Breast epithelium (tissue), 3 donors: ENCODE data around the gene GTF2E1.

Experiments
- POLR2AphosphoS5 ChIP-seq, 3 donors: sonication (generic); formaldehyde crosslinking; IDR thresholded peaks; one replicate each; pipeline ENCODE4 v1.6.1; 2017; ENCODE audit warnings: antibody characterized with exemption in 3 of 3
- TF ChIP-seq, protein P1 (sequence below), 3 donors: fragments of 450-650 bp; IDR thresholded peaks; one replicate each; pipeline ENCODE4 v1.5.1; 2016 to 2017; ENCODE audit warnings: antibody characterized with exemption in 3 of 3, mild to moderate bottlenecking in 3 of 3, moderate library complexity in 3 of 3

DNA sequence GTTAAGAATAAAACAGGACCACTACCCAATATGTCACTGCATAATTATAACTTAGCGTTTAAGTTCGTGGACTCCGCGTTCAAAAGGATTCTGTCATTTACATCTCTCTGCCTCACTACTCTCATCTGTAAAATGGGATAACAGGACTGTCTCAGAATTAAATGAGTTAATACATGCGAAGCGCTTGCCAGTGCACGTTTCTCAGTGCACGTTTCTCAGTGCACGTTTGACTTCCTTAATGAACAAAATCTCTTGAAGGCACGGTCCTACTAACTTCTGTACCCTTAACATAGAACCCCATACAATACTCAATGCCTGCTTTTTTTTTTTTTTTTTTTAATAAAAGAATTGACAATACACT, 727 bp upstream of the GTF2E1 start:
- no peak for TF ChIP-seq POLR2AphosphoS5 (IDR thresholded peaks at IDR 0.05)
- TF ChIP-seq, protein P1, sequence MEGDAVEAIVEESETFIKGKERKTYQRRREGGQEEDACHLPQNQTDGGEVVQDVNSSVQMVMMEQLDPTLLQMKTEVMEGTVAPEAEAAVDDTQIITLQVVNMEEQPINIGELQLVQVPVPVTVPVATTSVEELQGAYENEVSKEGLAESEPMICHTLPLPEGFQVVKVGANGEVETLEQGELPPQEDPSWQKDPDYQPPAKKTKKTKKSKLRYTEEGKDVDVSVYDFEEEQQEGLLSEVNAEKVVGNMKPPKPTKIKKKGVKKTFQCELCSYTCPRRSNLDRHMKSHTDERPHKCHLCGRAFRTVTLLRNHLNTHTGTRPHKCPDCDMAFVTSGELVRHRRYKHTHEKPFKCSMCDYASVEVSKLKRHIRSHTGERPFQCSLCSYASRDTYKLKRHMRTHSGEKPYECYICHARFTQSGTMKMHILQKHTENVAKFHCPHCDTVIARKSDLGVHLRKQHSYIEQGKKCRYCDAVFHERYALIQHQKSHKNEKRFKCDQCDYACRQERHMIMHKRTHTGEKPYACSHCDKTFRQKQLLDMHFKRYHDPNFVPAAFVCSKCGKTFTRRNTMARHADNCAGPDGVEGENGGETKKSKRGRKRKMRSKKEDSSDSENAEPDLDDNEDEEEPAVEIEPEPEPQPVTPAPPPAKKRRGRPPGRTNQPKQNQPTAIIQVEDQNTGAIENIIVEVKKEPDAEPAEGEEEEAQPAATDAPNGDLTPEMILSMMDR (IDR thresholded peaks at IDR 0.05), result no peak
